HG03575 (cell line): ENCODE data around the gene EHD4.

Source experiments
- ATAC-seq: cut with Tn5 transposase; IDR thresholded peaks from one replicate; pipeline ENCODE4 v1.9.1; 2021; ENCODE audit not compliant: unreplicated experiment, insufficient number of reproducible peaks, low FRiP score; ENCODE audit errors: extremely low read depth

Gene EHD4

GRCh38 chr15:41930221-41930866, 42.0 kb downstream of the EHD4 start:
- no peak for ATAC-seq

GRCh38 chr15:41928637-41929620, 43.4 kb downstream of the EHD4 start:
- ATAC-seq: no peak

DNA sequence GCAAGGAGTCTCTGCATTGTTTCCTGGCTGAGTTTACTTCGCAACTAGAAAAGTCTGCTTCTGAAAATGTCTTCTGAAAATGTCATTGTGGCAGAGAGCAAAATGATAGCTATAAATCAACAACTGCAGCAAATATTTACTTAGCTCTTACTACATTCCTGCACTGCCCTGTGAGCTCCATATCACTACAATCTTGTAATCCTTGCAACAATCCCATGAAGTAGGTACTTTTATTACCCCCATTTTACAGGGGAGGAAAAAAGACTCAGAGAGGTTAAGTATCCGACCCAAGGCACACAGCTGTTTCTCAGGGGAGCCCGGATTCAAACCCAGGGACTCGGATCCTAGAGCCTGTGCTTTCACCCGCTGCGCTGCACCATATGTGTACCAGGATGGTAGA, 44.3 kb downstream of the EHD4 start:
- no peak for ATAC-seq

GRCh38 chr15:41927536-41927935, 44.8 kb downstream of the EHD4 start:
- no peak for ATAC-seq

DNA sequence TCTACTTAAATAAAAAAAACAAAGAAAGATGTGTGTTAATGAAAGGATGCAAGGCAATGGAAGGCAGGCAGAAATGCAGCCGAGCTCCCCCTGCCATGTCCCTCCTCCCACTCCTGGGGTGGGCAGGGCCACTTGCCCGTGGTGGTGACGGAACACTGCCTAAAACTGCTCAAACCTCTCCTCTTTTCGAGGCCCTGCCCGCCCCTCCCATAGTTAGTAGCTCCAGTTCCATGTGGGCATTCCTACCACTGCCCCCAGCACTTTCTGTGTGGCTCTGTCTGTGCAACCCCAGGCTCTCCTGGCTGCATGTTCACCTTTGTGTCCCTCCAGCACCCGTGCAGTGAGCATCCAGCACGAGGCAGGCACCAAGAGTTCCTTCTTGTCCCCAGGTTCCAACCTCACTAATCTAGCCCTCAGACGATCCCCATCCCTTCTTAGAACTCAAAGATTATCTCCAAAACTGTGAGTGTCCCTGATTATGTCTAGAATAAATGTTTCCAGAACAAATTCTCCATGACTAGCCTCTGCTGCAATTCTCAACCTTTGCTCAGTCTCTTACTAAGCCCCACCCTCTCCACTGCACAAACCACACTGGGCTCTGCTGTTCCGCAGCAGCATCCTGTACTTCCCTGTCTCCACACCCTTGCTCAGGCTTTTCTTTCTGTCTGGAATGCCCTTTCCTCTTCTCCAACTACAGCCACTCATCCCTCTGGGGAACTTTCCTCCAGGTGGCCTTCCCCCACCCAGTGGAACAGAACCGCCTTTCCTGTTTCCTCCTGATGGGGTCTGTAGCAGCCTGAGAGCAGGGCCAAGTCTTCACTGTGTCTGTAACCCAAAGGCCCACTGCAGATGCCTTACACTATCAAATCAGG, 45.9 kb downstream of the EHD4 start:
- ATAC-seq: no peak

- ATAC-seq: no peak
Measured at GRCh38 chr15:41925086-41925608, 47.2 kb downstream of the EHD4 start.

GRCh38 chr15:41923401-41923997, 48.9 kb downstream of the EHD4 start:
- ATAC-seq: no peak

DNA sequence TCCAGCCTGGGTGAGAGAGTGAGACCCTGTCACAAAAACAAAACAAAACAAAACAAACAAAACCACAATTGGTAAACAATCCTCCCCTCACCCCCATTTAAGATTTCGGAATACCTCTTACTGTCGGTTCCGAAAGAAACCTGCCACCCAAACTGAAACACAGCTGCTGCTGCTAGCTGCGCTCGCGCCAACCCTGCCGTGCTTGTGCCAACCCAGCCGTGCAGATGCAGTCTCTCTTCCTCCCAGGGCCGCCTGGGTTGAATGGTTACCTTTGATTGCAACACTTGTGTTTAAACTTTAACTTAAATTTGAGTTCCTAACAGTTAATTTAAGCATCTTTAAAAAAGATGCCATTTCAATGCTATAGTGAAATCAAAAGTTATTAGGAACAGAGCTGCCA, 50.0 kb downstream of the EHD4 start:
- ATAC-seq: no peak

- no peak for ATAC-seq
Measured at GRCh38 chr15:41921639-41922038, 50.7 kb downstream of the EHD4 start.

GRCh38 chr15:41921167-41921566, 51.2 kb downstream of the EHD4 start:
- no peak for ATAC-seq

GRCh38 chr15:41919954-41920538, 52.3 kb downstream of the EHD4 start:
- no peak for ATAC-seq

DNA sequence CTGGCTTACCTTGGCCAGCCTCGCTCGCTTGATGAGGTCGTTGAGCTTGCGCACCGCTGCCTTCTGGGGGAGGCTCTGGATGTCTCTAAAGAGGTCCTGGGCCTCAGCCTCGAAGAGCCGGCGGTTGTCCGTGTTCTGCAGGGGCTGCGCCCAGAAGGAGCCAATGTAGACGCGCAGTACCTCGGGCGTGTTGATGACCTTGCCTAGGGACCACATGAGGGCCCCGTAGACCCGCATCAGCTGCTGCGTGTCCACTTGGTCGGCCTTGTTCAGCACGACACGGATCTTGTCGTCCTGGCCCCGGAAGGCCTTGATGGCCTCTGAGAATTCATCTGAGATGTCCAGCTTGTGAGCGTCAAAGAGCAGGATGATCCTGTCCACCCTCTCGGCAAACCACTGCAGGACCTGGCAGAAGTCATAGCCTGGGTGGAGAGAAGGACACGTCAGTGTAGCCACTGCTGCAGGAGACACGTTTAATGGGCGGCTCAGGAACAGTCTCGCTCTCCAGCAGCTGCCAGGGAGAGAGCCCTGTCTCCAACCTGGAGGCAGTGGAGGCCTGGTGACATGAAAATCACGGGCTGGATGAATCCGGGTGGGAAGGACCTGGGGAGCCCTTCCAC, 53.0 kb downstream of the EHD4 start:
- no peak for ATAC-seq

DNA sequence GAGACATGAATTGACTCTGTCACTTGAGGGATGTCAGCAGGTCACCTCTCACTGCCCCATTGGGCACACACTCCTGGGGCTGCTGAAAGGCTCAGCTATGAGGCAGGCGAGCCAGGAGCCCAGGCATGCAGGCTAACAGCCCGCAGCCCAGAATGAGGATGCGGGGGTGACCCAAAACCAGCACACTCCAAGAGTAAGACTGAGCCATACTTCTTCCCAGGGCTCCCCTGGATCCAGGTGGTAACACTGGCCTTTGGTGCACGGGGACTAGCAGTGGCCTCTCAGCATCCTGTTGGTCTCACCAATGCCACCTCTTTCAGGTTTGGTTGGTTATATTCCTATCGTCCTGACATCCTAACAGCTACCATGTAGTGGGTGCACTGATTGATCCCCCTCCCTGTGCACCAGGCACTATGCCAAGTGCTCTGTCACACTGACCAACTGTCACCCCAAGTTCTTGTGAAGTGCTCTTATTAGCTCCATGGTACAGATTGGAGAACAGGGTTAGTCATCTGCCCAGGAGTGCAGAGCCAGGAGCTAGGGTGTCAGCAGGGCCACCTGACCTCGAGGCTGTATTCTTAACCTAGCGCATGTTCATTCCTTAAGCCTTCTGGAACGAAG, 53.7 kb downstream of the EHD4 start:
- ATAC-seq: no peak

GRCh38 chr15:41917767-41918430, 54.5 kb downstream of the EHD4 start:
- no peak for ATAC-seq

DNA sequence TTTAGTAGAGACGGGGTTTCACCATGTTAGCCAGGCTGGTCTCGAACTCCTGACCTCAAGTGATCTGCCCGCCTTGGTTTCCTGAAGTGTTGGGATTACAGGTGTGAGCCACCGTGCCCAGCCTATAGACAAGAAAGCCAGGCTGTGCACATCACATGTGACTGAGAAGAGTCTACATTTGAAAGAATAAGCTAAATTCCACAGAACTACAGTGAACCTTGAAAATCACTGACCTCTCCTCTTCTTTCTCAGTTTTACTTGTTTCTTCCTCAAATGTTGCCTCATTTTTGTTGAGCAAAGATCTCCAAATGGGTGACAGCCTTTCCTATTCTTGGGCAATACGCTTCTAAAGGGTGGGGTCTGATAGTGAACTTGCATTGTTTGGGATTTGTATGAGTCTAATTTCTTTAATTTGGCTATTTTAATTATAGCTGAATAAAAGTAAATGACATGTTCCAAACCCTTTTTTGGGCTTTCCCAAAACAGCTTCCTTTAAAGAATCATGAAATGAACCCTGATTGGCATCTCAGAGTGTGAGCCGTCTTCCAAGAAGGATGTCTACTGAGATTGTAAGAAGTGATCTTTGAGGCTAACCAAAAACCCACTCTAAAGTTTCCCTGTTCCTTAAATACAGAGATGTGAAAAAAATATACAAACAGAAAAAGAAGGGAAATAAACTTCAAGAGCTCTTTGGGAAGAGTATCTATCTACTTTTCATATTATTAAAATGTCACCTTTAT, 56.9 kb downstream of the EHD4 start:
- no peak for ATAC-seq

GRCh38 chr15:41914411-41914810, 57.9 kb downstream of the EHD4 start:
- ATAC-seq: no peak

DNA sequence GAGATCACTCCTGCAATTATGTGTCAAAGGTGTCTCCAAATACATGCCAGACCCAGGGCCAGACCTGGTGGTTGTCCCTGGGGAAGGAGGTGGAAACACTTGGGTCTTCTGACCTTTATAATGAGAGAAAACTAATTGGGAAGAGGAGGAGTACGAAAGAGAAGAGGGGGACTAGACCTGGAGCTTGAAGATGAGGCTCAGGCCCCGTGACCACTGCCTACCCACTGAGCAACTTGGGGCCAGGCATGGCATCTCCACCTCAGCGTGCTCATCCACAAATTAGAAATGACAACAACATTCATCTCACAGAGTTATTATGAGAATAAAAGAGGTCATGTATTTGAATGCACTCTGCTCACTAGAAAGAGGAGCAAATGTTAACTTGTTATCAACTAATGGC, 59.1 kb downstream of the EHD4 start:
- no peak for ATAC-seq
